ENCODE data around the gene ARHGEF4. TPM values are rescaled to one million over a fixed set of nuclear protein-coding genes. Genes with fewer than 3 reads are reported as not detected.

ARHGEF4 gene
- total and polyA plus RNA-seq, 2 donors (not counting 3 experiments of a cell fraction or from before 2014, with no cell fraction given) = not detected

- BruUV-seq (replicated peaks) = no TSS peak
- intact Hi-C loops (cut with micrococcal nuclease) = no loop called here
- CTCF ChIA-PET = no interaction called here
These were observed 96.8 kb downstream of the ARHGEF4 start for GRCh38 chr2:130933501-130933900.

DNA sequence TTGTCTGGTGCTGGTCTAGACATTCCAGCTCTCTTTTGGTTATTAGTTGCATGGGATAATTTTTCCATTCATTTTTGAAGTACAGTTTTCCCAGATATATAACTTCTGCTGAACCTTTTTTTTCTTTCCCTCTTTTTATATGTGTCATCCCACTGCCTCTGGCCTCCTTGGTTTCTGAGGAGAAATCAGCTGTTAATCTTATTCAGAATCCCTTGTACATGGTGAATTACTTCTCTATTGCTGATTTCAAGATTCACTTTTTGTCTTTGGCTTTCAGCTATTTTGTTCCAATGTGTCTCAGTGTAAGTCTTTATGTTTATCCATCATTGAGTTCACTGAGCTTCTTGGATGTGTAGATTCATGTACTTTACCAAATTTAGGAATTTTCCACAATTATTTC is 99.7 kb downstream of the ARHGEF4 start:
- Histone ChIP-seq H3K27ac (ENCODE audit: insufficient read depth, low read depth, low read length) (no peak overlapping the region), H3K4me2 (ENCODE audit: insufficient read depth, low read length) (no peak overlapping the region), H3K9me1 (replicated peaks; ENCODE audit: control insufficient read depth, extremely low read depth, insufficient read depth, low read length) (no peaks in the 10 kb centered on the region), H3K9ac (replicated peaks; ENCODE audit: extremely low read depth, insufficient read depth, low read length) (no peak overlapping the region), H3K9me3 (replicated peaks; ENCODE audit: control insufficient read depth, insufficient read depth, low read length) (no peaks in the 10 kb centered on the region), H3K79me2 (ENCODE audit: control insufficient read depth, insufficient read depth, low read length) (no peaks in the 10 kb centered on the region), H3K27me3 (ENCODE audit: control insufficient read depth in 2 of 2, insufficient read depth in 2 of 2, low read length in 2 of 2) (no peaks in the 10 kb centered on the region), H3K4me3 (replicated peaks in 1 of 3; ENCODE audit: insufficient read depth in 1 of 3, low read depth in 1 of 3, low read length in 3 of 3) (no peak overlapping the region), H2AFZ (ENCODE audit: low read depth, low read length) (no peak overlapping the region), H3K4me1 (ENCODE audit: control insufficient read depth, extremely low read depth, insufficient read depth, low read length) (no peaks in the 10 kb centered on the region), H4K20me1 (replicated peaks; ENCODE audit: control insufficient read depth, extremely low read depth, insufficient read depth, low read length) (no peaks in the 10 kb centered on the region), H3K36me3 (ENCODE audit: control insufficient read depth in 2 of 2, extremely low read depth in 1 of 2, insufficient read depth in 2 of 2, low read length in 2 of 2) (no peaks in the 10 kb centered on the region)
- TF ChIP-seq POLR2A (IDR thresholded peaks at IDR 0.05; ENCODE audit: low read depth, low read length) (no peak), MYC (IDR thresholded peaks at IDR 0.05; ENCODE audit: low read depth, low read length) (no peak), GATA2 (IDR thresholded peaks at IDR 0.05; ENCODE audit: insufficient read depth, insufficient read length, low read depth, low read length) (no peak), JUN (IDR thresholded peaks at IDR 0.05; ENCODE audit: borderline replicate concordance, insufficient read depth, insufficient read length, low read depth) (no peak), EZH2 (IDR thresholded peaks at IDR 0.05; ENCODE audit: borderline replicate concordance, low read depth, low read length, severe bottlenecking) (no peak), FOS (IDR thresholded peaks at IDR 0.05; ENCODE audit: borderline replicate concordance, insufficient read depth, low read length) (no peak), POLR2AphosphoS5 (IDR thresholded peaks at IDR 0.05; ENCODE audit: insufficient read depth, low read depth, low read length) (no peak)
- TF ChIP-seq, protein P1, sequence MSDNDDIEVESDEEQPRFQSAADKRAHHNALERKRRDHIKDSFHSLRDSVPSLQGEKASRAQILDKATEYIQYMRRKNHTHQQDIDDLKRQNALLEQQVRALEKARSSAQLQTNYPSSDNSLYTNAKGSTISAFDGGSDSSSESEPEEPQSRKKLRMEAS (IDR thresholded peaks at IDR 0.05; ENCODE audit: insufficient read depth, insufficient read length) = no peak
- TF ChIP-seq, protein P2, sequence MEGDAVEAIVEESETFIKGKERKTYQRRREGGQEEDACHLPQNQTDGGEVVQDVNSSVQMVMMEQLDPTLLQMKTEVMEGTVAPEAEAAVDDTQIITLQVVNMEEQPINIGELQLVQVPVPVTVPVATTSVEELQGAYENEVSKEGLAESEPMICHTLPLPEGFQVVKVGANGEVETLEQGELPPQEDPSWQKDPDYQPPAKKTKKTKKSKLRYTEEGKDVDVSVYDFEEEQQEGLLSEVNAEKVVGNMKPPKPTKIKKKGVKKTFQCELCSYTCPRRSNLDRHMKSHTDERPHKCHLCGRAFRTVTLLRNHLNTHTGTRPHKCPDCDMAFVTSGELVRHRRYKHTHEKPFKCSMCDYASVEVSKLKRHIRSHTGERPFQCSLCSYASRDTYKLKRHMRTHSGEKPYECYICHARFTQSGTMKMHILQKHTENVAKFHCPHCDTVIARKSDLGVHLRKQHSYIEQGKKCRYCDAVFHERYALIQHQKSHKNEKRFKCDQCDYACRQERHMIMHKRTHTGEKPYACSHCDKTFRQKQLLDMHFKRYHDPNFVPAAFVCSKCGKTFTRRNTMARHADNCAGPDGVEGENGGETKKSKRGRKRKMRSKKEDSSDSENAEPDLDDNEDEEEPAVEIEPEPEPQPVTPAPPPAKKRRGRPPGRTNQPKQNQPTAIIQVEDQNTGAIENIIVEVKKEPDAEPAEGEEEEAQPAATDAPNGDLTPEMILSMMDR (IDR thresholded peaks at IDR 0.05; ENCODE audit: extremely low read depth in 1 of 2, insufficient read depth in 1 of 2, low read depth in 1 of 2, low read length in 2 of 2) = no peak
- dilution Hi-C loops (cut with MboI; ENCODE audit: extremely low pct_ligation_motif_present, low sequenced_read_pairs) = no loop called here
- BruUV-seq (replicated peaks) = no TSS peak
- intact Hi-C loops (cut with micrococcal nuclease) = no loop called here
- DNase-seq (ENCODE audit: low read depth, low spot score) (no peak), FAIRE-seq (no peak)
- ChIA-PET CTCF (no interaction called here), POLR2A (no interaction called here)

More at GRCh38 chr2:130933501-130933900, 96.8 kb downstream of the ARHGEF4 start:
- Histone ChIP-seq H3K27me3 (ENCODE audit: control insufficient read depth in 2 of 2, insufficient read depth in 2 of 2, low read length in 2 of 2) (no peaks in the 10 kb centered on the region), H3K9me1 (replicated peaks; ENCODE audit: control insufficient read depth, extremely low read depth, insufficient read depth, low read length) (no peaks in the 10 kb centered on the region), H4K20me1 (replicated peaks; ENCODE audit: control insufficient read depth, extremely low read depth, insufficient read depth, low read length) (no peaks in the 10 kb centered on the region), H3K79me2 (ENCODE audit: control insufficient read depth, insufficient read depth, low read length) (no peaks in the 10 kb centered on the region), H3K4me2 (ENCODE audit: insufficient read depth, low read length) (no peak overlapping the region), H3K4me3 (replicated peaks in 1 of 3; ENCODE audit: insufficient read depth in 1 of 3, low read depth in 1 of 3, low read length in 3 of 3) (no peak overlapping the region), H3K36me3 (ENCODE audit: control insufficient read depth in 2 of 2, extremely low read depth in 1 of 2, insufficient read depth in 2 of 2, low read length in 2 of 2) (no peaks in the 10 kb centered on the region), H3K4me1 (ENCODE audit: control insufficient read depth, extremely low read depth, insufficient read depth, low read length) (no peaks in the 10 kb centered on the region), H3K9me3 (replicated peaks; ENCODE audit: control insufficient read depth, insufficient read depth, low read length) (no peaks in the 10 kb centered on the region), H2AFZ (ENCODE audit: low read depth, low read length) (no peak overlapping the region), H3K27ac (ENCODE audit: insufficient read depth, low read depth, low read length) (no peak overlapping the region), H3K9ac (replicated peaks; ENCODE audit: extremely low read depth, insufficient read depth, low read length) (no peak overlapping the region)
- no peak for FAIRE-seq
- no peak for DNase-seq (ENCODE audit: low read depth, low spot score)
- TF ChIP-seq, protein P2 (IDR thresholded peaks at IDR 0.05; ENCODE audit: extremely low read depth in 1 of 2, insufficient read depth in 1 of 2, low read depth in 1 of 2, low read length in 2 of 2) = no peak
- POLR2A ChIA-PET = no interaction called here
- dilution Hi-C loops (cut with MboI; ENCODE audit: extremely low pct_ligation_motif_present, low sequenced_read_pairs) = no loop called here

Measured in endothelial cell of umbilical vein (primary cell).